ENCODE measurements around the gene YPEL4.
"Not testable (repeated sequence)": the region's sequence is repeated elsewhere in the genome, so short reads cannot be mapped to it uniquely, and the experiment has no call there.

The YPEL4 gene

DNA sequence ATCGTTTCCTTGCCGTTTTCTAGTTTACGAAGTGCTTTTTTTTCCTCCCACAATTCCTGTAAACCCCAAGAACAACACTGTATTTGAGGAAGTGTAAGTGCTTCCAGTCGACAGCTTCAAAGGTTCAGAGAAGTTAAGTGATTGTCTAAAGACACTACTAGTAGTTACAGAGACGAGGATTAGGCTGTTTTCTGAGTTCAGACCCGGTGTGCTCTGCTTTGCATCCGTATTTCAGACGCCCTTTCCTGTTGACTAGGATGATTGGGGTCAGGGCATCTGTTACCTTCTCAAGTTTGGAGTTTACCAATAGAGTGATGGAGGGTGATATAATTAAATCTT, 8.3 kb upstream of the YPEL4 start:
- Histone ChIP-seq H3K27me3 (ENCODE audit: insufficient read depth, insufficient read length) (peaks cover 6% of the 10 kb centered on the region), H3K9ac (ENCODE audit: insufficient read length, low read depth) (peak overlapping the region; percentile 92), H3K4me1 (ENCODE audit: insufficient read depth, insufficient read length) (no peaks in the 10 kb centered on the region), H3K9me3 (ENCODE audit: insufficient read depth, low read length) (no peaks in the 10 kb centered on the region), H3K4me3 (ENCODE audit: insufficient read length, low read depth) (peak overlapping the region; percentile 75), H3K36me3 (ENCODE audit: insufficient read depth, insufficient read length, low read length) (peaks cover 39% of the 10 kb centered on the region)
- TF ChIP-seq ZNF274 (IDR thresholded peaks at IDR 0.05; ENCODE audit: low read depth, low read length): no peak
- TF ChIP-seq YY1 (IDR thresholded peaks at IDR 0.05; ENCODE audit: insufficient read depth, insufficient read length): no peak
- TF ChIP-seq SUZ12 (IDR thresholded peaks at IDR 0.05; ENCODE audit: extremely low read depth, insufficient read depth, insufficient read length): no peak
- no peak for DNase-seq (ENCODE audit: low read depth, low spot score)

DNA sequence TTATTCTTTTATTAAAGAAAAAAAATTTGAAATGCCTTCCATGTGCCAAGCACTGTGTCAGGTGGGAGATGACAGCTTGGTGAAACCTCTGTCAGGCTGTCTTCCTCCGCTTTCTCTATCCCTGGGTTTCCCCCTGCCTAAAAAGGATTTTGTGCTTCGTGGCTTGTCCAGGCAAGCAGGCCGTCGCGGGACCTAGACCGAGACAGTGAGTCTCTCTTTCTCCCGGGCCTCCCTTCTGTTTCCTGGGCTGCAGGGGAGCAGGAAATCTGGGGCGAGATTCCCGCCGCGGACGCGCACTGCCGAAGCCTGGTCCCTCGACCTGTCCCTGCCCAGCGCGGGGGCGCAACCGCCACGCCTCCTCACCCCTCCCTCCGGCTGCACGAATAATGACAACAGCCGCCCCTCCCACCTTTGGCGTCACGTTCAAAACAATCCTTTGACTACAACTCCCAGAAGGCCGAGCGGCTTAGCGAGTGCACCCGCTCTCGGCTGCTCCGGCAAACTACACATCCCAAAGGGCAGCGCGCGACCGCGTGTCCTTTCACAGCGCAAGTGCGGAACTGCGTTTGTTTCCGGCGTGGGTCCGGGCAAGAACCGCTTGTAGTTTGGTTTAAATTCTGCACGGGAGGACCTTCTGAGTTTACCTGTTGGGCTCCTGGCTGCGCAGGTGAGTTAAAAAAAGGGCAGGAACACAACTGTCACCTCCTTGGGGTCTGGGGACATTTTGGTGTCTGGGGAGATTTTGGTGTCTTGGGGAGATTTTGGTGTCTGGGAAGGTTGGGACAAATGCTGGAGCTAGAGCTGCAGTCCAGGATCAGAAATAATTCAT, 7.7 kb upstream of the YPEL4 start, which contains the start of gene CLP1:
Gene CLP1, plus strand, starts transcription at position 569 of the 829 bp plus-strand sequence. CDS start 1,715 bp downstream, outside the sequence.
- TF ChIP-seq YY1 (IDR thresholded peaks at IDR 0.05; ENCODE audit: insufficient read depth, insufficient read length) (no peak), SUZ12 (IDR thresholded peaks at IDR 0.05; ENCODE audit: extremely low read depth, insufficient read depth, insufficient read length) (no peak), ZNF274 (IDR thresholded peaks at IDR 0.05; ENCODE audit: low read depth, low read length) (no peak)
- Histone ChIP-seq H3K9me3 (ENCODE audit: insufficient read depth, low read length) (no peaks in the 10 kb centered on the region), H3K4me1 (ENCODE audit: insufficient read depth, insufficient read length) (no peaks in the 10 kb centered on the region), H3K27me3 (ENCODE audit: insufficient read depth, insufficient read length) (peaks cover 6% of the 10 kb centered on the region), H3K36me3 (ENCODE audit: insufficient read depth, insufficient read length, low read length) (peaks cover 36% of the 10 kb centered on the region), H3K4me3 (ENCODE audit: insufficient read length, low read depth) (peak within 1 kb of the TSS; percentile 75), H3K9ac (ENCODE audit: insufficient read length, low read depth) (peak within 1 kb of the TSS; percentile 92)
- peak; percentile 99 for DNase-seq (ENCODE audit: low read depth, low spot score)

DNA sequence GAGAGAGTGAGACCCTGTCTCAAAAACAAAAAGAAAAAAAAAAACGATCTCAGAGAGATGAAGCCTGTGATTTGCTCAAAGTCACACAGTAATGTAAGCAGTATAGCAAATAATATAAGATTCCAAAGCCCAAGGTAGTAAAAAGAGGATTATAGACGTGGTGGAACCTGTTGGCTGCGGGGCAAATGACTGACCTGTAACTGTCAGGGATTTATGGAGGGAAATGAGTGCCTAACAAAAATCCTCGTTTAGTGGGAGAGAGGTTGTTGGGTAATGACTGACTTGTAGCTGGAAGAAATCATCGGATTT, 7.1 kb upstream of the YPEL4 start:
- H3K36me3 ChIP-seq (ENCODE audit: insufficient read depth, insufficient read length, low read length): peaks cover 30% of the 10 kb centered on the region
- no peak for DNase-seq (ENCODE audit: low read depth, low spot score)
- peak overlapping the region; percentile 72 for H3K9ac ChIP-seq (ENCODE audit: insufficient read length, low read depth)
- peak overlapping the region; percentile 75 for H3K4me3 ChIP-seq (ENCODE audit: insufficient read length, low read depth)
- TF ChIP-seq SUZ12 (IDR thresholded peaks at IDR 0.05; ENCODE audit: extremely low read depth, insufficient read depth, insufficient read length): no peak
- TF ChIP-seq ZNF274 (IDR thresholded peaks at IDR 0.05; ENCODE audit: low read depth, low read length): no peak
- TF ChIP-seq YY1 (IDR thresholded peaks at IDR 0.05; ENCODE audit: insufficient read depth, insufficient read length): no peak
- no peaks in the 10 kb centered on the region for H3K4me1 ChIP-seq (ENCODE audit: insufficient read depth, insufficient read length)
- peaks cover 6% of the 10 kb centered on the region for H3K27me3 ChIP-seq (ENCODE audit: insufficient read depth, insufficient read length)
- H3K9me3 ChIP-seq (ENCODE audit: insufficient read depth, low read length): no peaks in the 10 kb centered on the region

DNA sequence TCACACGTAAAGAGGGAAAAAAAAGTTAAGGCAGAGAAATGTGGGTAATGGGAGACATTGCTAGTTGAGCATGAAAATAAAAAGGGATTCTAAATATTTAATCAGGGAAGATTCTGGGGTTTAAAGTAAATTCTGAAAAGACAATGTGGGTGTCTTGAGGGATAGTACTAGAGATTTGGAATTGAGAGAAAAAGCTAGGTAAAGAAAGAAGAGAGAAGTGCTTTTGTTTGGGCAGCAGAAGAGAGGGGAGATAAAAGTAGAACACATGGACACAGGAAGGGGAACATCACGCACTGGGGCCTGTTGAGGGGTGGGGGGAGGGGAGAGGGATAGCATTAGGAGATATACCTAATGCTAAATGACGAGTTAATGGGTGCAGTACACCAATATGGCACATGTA, 3.5 kb upstream of the YPEL4 start:
- peaks cover 11% of the 10 kb centered on the region for H3K4me1 ChIP-seq (ENCODE audit: insufficient read depth, insufficient read length)
- H3K27me3 ChIP-seq (ENCODE audit: insufficient read depth, insufficient read length): peaks cover 6% of the 10 kb centered on the region
- no peak for DNase-seq (ENCODE audit: low read depth, low spot score)
- no peak overlapping the region for H3K9ac ChIP-seq (ENCODE audit: insufficient read length, low read depth)
- H3K4me3 ChIP-seq (ENCODE audit: insufficient read length, low read depth): no peak overlapping the region
- no peaks in the 10 kb centered on the region for H3K9me3 ChIP-seq (ENCODE audit: insufficient read depth, low read length)
- TF ChIP-seq ZNF274 (IDR thresholded peaks at IDR 0.05; ENCODE audit: low read depth, low read length): no peak
- no peak for TF ChIP-seq YY1 (IDR thresholded peaks at IDR 0.05; ENCODE audit: insufficient read depth, insufficient read length)
- no peak for TF ChIP-seq SUZ12 (IDR thresholded peaks at IDR 0.05; ENCODE audit: extremely low read depth, insufficient read depth, insufficient read length)
- H3K36me3 ChIP-seq (ENCODE audit: insufficient read depth, insufficient read length, low read length): no peaks in the 10 kb centered on the region

DNA sequence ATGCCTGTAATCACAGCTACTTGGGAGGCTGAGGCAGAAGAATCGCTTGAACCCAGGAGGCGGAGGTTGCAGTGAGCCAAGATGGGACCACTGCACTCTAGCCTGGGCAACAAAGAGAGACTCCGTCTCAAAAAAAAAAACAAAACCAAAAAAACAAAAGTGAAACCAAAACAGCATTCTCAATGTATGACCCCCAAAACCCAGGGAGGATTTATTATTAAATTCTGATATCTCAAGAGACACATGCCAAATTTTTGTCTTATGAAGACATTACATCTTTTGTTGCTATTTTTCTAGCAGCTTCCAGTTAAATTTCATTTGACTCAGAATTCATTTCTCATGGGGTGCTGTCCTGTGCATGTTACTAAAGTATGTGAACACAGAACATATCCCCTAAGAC, 3.0 kb upstream of the YPEL4 start:
- Histone ChIP-seq H3K9ac (ENCODE audit: insufficient read length, low read depth) (no peak overlapping the region), H3K4me3 (ENCODE audit: insufficient read length, low read depth) (no peak overlapping the region), H3K36me3 (ENCODE audit: insufficient read depth, insufficient read length, low read length) (no peaks in the 10 kb centered on the region), H3K27me3 (ENCODE audit: insufficient read depth, insufficient read length) (peaks cover 6% of the 10 kb centered on the region), H3K4me1 (ENCODE audit: insufficient read depth, insufficient read length) (peaks cover 14% of the 10 kb centered on the region), H3K9me3 (ENCODE audit: insufficient read depth, low read length) (no peaks in the 10 kb centered on the region)
- no peak for DNase-seq (ENCODE audit: low read depth, low spot score)
- TF ChIP-seq YY1 (IDR thresholded peaks at IDR 0.05; ENCODE audit: insufficient read depth, insufficient read length): no peak
- no peak for TF ChIP-seq SUZ12 (IDR thresholded peaks at IDR 0.05; ENCODE audit: extremely low read depth, insufficient read depth, insufficient read length)
- TF ChIP-seq ZNF274 (IDR thresholded peaks at IDR 0.05; ENCODE audit: low read depth, low read length): no peak

DNA sequence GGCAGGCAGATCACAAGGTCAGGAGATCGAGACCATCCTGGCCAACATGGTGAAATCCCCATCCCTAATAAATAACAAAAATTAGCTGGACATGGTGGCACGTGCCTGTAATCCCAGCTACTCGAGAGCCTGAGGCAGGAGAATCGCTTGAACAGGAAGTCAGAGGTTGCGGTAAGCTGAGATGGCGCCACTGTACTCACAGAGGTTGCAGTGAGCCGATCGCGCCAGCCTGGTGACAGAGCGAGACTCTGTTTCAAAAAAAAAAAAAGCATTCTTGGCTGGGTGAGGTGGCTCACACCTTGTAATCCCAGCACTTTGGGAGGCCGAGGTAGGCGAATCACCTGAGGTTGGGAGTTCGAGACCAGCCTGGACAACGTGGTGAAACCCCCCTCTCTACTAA, 2.5 kb upstream of the YPEL4 start:
- not testable (repeated sequence) for H3K4me3 ChIP-seq (ENCODE audit: insufficient read length, low read depth); H3K36me3 ChIP-seq (ENCODE audit: insufficient read depth, insufficient read length, low read length); H3K27me3 ChIP-seq (ENCODE audit: insufficient read depth, insufficient read length); H3K9ac ChIP-seq (ENCODE audit: insufficient read length, low read depth); DNase-seq (ENCODE audit: low read depth, low spot score); H3K9me3 ChIP-seq (ENCODE audit: insufficient read depth, low read length)
- H3K4me1 ChIP-seq (ENCODE audit: insufficient read depth, insufficient read length): peaks cover 15% of the 10 kb centered on the region

DNA sequence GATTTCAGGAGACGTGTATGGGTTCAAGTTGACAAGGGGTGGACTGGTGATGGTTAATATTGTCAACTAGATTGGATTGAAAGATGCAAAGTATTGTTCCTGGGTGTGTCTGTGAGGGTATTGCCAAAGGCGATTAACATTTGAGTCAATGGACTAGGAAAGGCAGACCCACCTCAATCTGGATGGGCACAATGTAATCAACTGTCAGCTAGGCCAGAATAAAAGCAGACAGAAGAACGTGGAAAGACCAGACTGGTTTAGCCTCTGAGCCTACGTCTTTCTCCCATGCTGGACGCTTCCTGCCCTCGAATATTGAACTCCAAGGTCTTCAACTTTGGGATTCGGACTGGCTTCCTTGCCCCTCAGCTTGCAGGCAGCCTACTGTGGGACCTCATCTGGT, 1.7 kb upstream of the YPEL4 start:
- H3K9me3 ChIP-seq (ENCODE audit: insufficient read depth, low read length): no peaks in the 10 kb centered on the region
- peaks cover 22% of the 10 kb centered on the region for H3K4me1 ChIP-seq (ENCODE audit: insufficient read depth, insufficient read length)
- H3K27me3 ChIP-seq (ENCODE audit: insufficient read depth, insufficient read length): peaks cover under 1% of the 10 kb centered on the region
- H3K36me3 ChIP-seq (ENCODE audit: insufficient read depth, insufficient read length, low read length): peaks cover 5% of the 10 kb centered on the region
- DNase-seq (ENCODE audit: low read depth, low spot score): no peak
- no peak overlapping the region for H3K9ac ChIP-seq (ENCODE audit: insufficient read length, low read depth)
- H3K4me3 ChIP-seq (ENCODE audit: insufficient read length, low read depth): no peak overlapping the region
- TF ChIP-seq ZNF274 (IDR thresholded peaks at IDR 0.05; ENCODE audit: low read depth, low read length) (no peak), YY1 (IDR thresholded peaks at IDR 0.05; ENCODE audit: insufficient read depth, insufficient read length) (no peak), SUZ12 (IDR thresholded peaks at IDR 0.05; ENCODE audit: extremely low read depth, insufficient read depth, insufficient read length) (no peak)
